HCT116 (cell line): ENCODE data around the gene CDH11. TPM values are rescaled to one million over a fixed set of nuclear protein-coding genes. Genes with fewer than 3 reads are reported as not detected.

Experiments
- ATAC-seq: fragments of 200-7000 bp; cut with Tn5 transposase; 2 replicates; pipeline ENCODE4 v1.9.1; 2020; ENCODE audit warnings: mild to moderate bottlenecking, moderate library complexity
- BruUV-seq: library from RNA; stranded (reverse); fragments of 400-500 nt; replicated peaks from 2 replicates; lab custom pipeline; 2021; lab: Mats Ljungman, UMichigan
- CTCF ChIA-PET: fragments of 300-600 bp; sonication (Branson Sonifier 250); formaldehyde crosslinking; loops from one replicate; lab custom pipeline; 2021; ENCODE audit warnings: antibody characterized with exemption; lab: Charles Lee
- POLR2A ChIA-PET: fragments of 300-600, 350-600 bp; sonication (Branson Sonifier 250); formaldehyde crosslinking; loops from one replicate; lab custom pipeline; 2021; ENCODE audit warnings: antibody characterized with exemption; lab: Charles Lee
- RAD21 ChIA-PET, 2 experiments: fragments of 300-600 bp; sonication (Branson Sonifier 250); formaldehyde crosslinking; loops; one replicate each; lab custom pipeline; 2023; ENCODE audit warnings: low total read pairs in 2 of 2; ENCODE audit not compliant: uncharacterized antibody in 2 of 2, unreplicated experiment in 2 of 2, low non-redundant PET in 1 of 2; lab: Charles Lee
- DNase-seq: peaks from one replicate; pipeline ENCODE4 v3.0.0-alpha.2; 2010; ENCODE audit warnings: low read depth, low spot score
- H2AFZ ChIP-seq: fragments of 200-600 bp; shearing (Covaris generic), sonication (generic); 2 replicates; pipeline ENCODE4 v1.6.1; 2017; ENCODE audit warnings: low read depth, mixed run types, mixed read lengths, antibody characterized with exemption, low read length; ENCODE audit not compliant: poor library complexity, severe bottlenecking
- H3K27ac ChIP-seq: 2 replicates; pipeline ENCODE4 v1.5.1; 2012; ENCODE audit warnings: low read depth, low read length
- H3K27me3 ChIP-seq: fragments of 200-600 bp; sonication (generic); 2 replicates; pipeline ENCODE4 v1.6.1; 2016; ENCODE audit warnings: mixed run types, low read length, mixed read lengths; ENCODE audit not compliant: insufficient read depth
- H3K36me3 ChIP-seq, 2 experiments: fragments of 200-500 bp in 1 of 2; fragments of 200-600 bp in 1 of 2; sonication (Bioruptor generic) in 1 of 2; sonication (generic) in 1 of 2; 2 replicates each; pipeline versions ENCODE4 v1.5.1 to v1.6.1; 2014 to 2016; ENCODE audit warnings: low read length in 2 of 2, inconsistent platforms in 1 of 2, mixed read lengths in 1 of 2, mixed run types in 1 of 2; ENCODE audit not compliant: insufficient read depth in 2 of 2, control insufficient read depth in 1 of 2
- H3K4me1 ChIP-seq, 2 experiments: fragments of 200-600 bp in 1 of 2; sonication (generic) in 1 of 2; 2 replicates each; pipeline versions ENCODE4 v1.5.1 to v1.6.1; 2012 to 2017; ENCODE audit warnings: low read length in 2 of 2, inconsistent platforms in 1 of 2, mild to moderate bottlenecking in 1 of 2, mixed read lengths in 1 of 2, mixed run types in 1 of 2, moderate library complexity in 1 of 2; ENCODE audit not compliant: insufficient read depth in 2 of 2, control insufficient read depth in 1 of 2
- H3K4me2 ChIP-seq: fragments of 200-600 bp; sonication (generic); 2 replicates; pipeline ENCODE4 v1.6.1; 2017; ENCODE audit warnings: mixed run types, low read length, mixed read lengths
- H3K4me3 ChIP-seq, 2 experiments: fragments of 200-600 bp in 1 of 2; sonication (generic) in 1 of 2; replicated peaks in 1 of 2; 2 replicates each; pipeline ENCODE4 v1.5.1; 2011 to 2016; ENCODE audit warnings: low read length in 2 of 2, control low read depth in 1 of 2, low read depth in 1 of 2, mild to moderate bottlenecking in 1 of 2, mixed read lengths in 1 of 2, mixed run types in 1 of 2
- H3K79me2 ChIP-seq: fragments of 200-600 bp; sonication (generic); 2 replicates; pipeline ENCODE4 v1.6.1; 2017; ENCODE audit warnings: mild to moderate bottlenecking, mixed run types, low read length, moderate library complexity, mixed read lengths; ENCODE audit not compliant: insufficient read depth
- H3K9ac ChIP-seq: fragments of 200-600 bp; sonication (generic); 2 replicates; pipeline ENCODE4 v1.6.1; 2016; ENCODE audit warnings: low read length, mixed read lengths
- H3K9me2 ChIP-seq: fragments of 200-600 bp; sonication (generic), shearing (Covaris generic); 2 replicates; pipeline ENCODE4 v1.6.1; 2017; ENCODE audit warnings: mixed run types, mild to moderate bottlenecking, moderate library complexity; ENCODE audit not compliant: insufficient read depth
- H3K9me3 ChIP-seq, 2 experiments: fragments of 200-500 bp in 1 of 2; fragments of 200-600 bp in 1 of 2; sonication (Bioruptor generic) in 1 of 2; sonication (generic) in 1 of 2; 2 replicates each; pipeline ENCODE4 v1.6.1; 2014 to 2017; ENCODE audit warnings: low read length in 2 of 2, mixed read lengths in 2 of 2, inconsistent platforms in 1 of 2, low read depth in 1 of 2, mild to moderate bottlenecking in 1 of 2, mixed run types in 1 of 2, moderate library complexity in 1 of 2; ENCODE audit not compliant: control insufficient read depth in 1 of 2, insufficient read depth in 1 of 2
- H4K20me1 ChIP-seq: fragments of 200-600 bp; sonication (generic), shearing (Covaris generic); 2 replicates; pipeline ENCODE4 v1.6.1; 2017; ENCODE audit warnings: mixed run types, mild to moderate bottlenecking, moderate library complexity; ENCODE audit not compliant: insufficient read depth
- CBX3 ChIP-seq: IDR thresholded peaks from 2 replicates; pipeline ENCODE4 v1.6.1; 2012; ENCODE audit warnings: low read depth
- CEBPB ChIP-seq: IDR thresholded peaks from 2 replicates; pipeline ENCODE4 v1.6.1; 2012; ENCODE audit warnings: low read depth
- EGR1 ChIP-seq: IDR thresholded peaks from 2 replicates; pipeline ENCODE4 v1.6.1; 2012; ENCODE audit warnings: low read depth
- ELF1 ChIP-seq: IDR thresholded peaks from 2 replicates; pipeline ENCODE4 v1.6.1; 2012; ENCODE audit warnings: low read depth, borderline replicate concordance
- EZH2 ChIP-seq: fragments of 200-600 bp; sonication (generic); IDR thresholded peaks from 2 replicates; pipeline ENCODE4 v1.6.1; 2017; ENCODE audit warnings: antibody characterized with exemption, mixed run types
- EZH2phosphoT487 ChIP-seq: fragments of 200-600 bp; IDR thresholded peaks from 2 replicates; pipeline ENCODE4 v1.6.1; 2018; ENCODE audit warnings: antibody characterized with exemption, borderline replicate concordance
- FOSL1 ChIP-seq: IDR thresholded peaks from 2 replicates; pipeline ENCODE4 v1.6.1; 2012; ENCODE audit warnings: low read depth
- POLR2A ChIP-seq: IDR thresholded peaks from 2 replicates; pipeline ENCODE4 v1.7.0; 2011; ENCODE audit warnings: borderline replicate concordance; ENCODE audit not compliant: insufficient read depth, insufficient read length; ENCODE audit errors: extremely low read depth
- POLR2AphosphoS5 ChIP-seq: IDR thresholded peaks from 2 replicates; pipeline ENCODE4 v1.6.1; 2011; ENCODE audit warnings: mild to moderate bottlenecking, low read depth, low read length, moderate library complexity
- RAD21 ChIP-seq: IDR thresholded peaks from 2 replicates; pipeline ENCODE4 v1.6.1; 2012; ENCODE audit warnings: low read depth, mild to moderate bottlenecking
- SIN3A ChIP-seq: IDR thresholded peaks from 2 replicates; pipeline ENCODE4 v1.6.1; 2012; ENCODE audit warnings: low read depth
- SRF ChIP-seq: IDR thresholded peaks from 2 replicates; pipeline ENCODE4 v1.6.1; 2012; ENCODE audit warnings: low read depth
- TCF7L2 ChIP-seq: IDR thresholded peaks from 2 replicates; pipeline ENCODE4 v1.7.0; 2011; ENCODE audit warnings: borderline replicate concordance, inconsistent platforms; ENCODE audit not compliant: insufficient read depth, insufficient read length; ENCODE audit errors: extremely low read depth
- YY1 ChIP-seq: IDR thresholded peaks from 2 replicates; pipeline ENCODE4 v1.6.1; 2011; ENCODE audit warnings: low read length, low read depth, moderate library complexity, mild to moderate bottlenecking; ENCODE audit not compliant: insufficient replicate concordance; ENCODE audit errors: extremely low read depth
- ZFX ChIP-seq: fragments of 450-650 bp; IDR thresholded peaks from 2 replicates; pipeline ENCODE4 v1.6.1; 2017
- ZNF274 ChIP-seq: fragments of 200-500 bp; sonication (Bioruptor generic); IDR thresholded peaks from 2 replicates; pipeline ENCODE4 v1.6.1; 2014; ENCODE audit warnings: mild to moderate bottlenecking, low read depth, low read length, inconsistent platforms
- intact Hi-C: fragments of 100-400 bp; cut with micrococcal nuclease; formaldehyde crosslinking; loops from 2 replicates; pipeline ENCODE4 v1.10.0; 2022
- total RNA-seq: library from RNA; stranded (reverse); gene quantifications from one replicate; pipeline ENCODE4 v1.2.1, GENCODE V29; 2021; ENCODE audit not compliant: unreplicated experiment
- TF ChIP-seq, protein P1 (sequence below): IDR thresholded peaks from 2 replicates; pipeline ENCODE4 v1.6.1; 2012
- TF ChIP-seq, protein P2 (sequence below): IDR thresholded peaks from 2 replicates; pipeline ENCODE4 v1.6.1; 2011; ENCODE audit warnings: mild to moderate bottlenecking, low read length, moderate library complexity; ENCODE audit not compliant: insufficient replicate concordance; ENCODE audit errors: extremely low read depth
- TF ChIP-seq, protein P3 (sequence below), 3 experiments: fragments of 200-600 bp in 1 of 3; sonication (generic) in 1 of 3; IDR thresholded peaks in 2 of 3; conservative IDR thresholded peaks in 1 of 3; 2 replicates each; pipeline ENCODE4 v1.5.1; 2012 to 2017; ENCODE audit warnings: low read depth in 2 of 3, low read length in 2 of 3, antibody characterized with exemption in 1 of 3, borderline replicate concordance in 1 of 3, control low read depth in 1 of 3, mild to moderate bottlenecking in 1 of 3, mixed read lengths in 1 of 3, mixed run types in 1 of 3, moderate library complexity in 1 of 3; ENCODE audit not compliant: insufficient read depth in 1 of 3
- TF ChIP-seq, protein P4 (sequence below): IDR thresholded peaks from 2 replicates; pipeline ENCODE4 v1.6.1; 2012

CDH11 gene
- total RNA-seq, 1 experiment from 2014 or later: 0.52 TPM

DNA sequence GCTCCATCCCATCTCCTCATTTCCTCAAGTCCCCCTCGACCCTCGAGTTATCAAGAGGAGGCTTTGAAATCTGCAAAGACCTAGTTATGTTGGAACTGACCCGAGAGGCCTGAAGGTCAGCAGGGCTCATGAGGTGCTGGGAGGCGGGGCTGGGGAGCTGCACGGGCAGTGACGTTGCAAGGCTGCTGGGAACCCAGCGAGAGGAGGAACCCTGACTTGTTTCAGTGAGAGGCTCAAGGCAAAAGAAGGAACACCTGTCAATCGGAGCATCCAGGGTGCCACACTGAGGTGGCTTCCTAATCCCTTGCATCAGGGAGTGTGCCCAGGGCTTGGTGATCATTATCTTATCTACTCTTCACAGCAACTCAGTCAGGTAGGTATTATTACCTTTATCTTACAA is 86.9 kb downstream of the CDH11 start:
- H3K9ac ChIP-seq: no peak overlapping the region
- ATAC-seq (no peak), DNase-seq (no peak)
- CTCF ChIA-PET: no interaction called here
- no peak overlapping the region for H3K4me3 ChIP-seq
- H3K36me3 ChIP-seq: no peaks in the 10 kb centered on the region
- BruUV-seq: no TSS peak
- no peak overlapping the region for H2AFZ ChIP-seq
- no peaks in the 10 kb centered on the region for H3K79me2 ChIP-seq
- no peaks in the 10 kb centered on the region for H3K4me1 ChIP-seq
- H3K9me2 ChIP-seq: no peaks in the 10 kb centered on the region
- no peak overlapping the region for H3K27ac ChIP-seq
- H3K9me3 ChIP-seq: peaks cover 4 to 27% of the 10 kb centered on the region in 2 experiments; a peak in 2 of 4 replicates
- no peaks in the 10 kb centered on the region for H4K20me1 ChIP-seq
- intact Hi-C loops: no loop called here
- no peaks in the 10 kb centered on the region for H3K27me3 ChIP-seq
- POLR2A ChIA-PET: no interaction called here
- TF ChIP-seq, protein P1, sequence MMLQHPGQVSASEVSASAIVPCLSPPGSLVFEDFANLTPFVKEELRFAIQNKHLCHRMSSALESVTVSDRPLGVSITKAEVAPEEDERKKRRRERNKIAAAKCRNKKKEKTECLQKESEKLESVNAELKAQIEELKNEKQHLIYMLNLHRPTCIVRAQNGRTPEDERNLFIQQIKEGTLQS: no peak
- TF ChIP-seq FOSL1: no peak
- no peak for TF ChIP-seq YY1
- no peak for TF ChIP-seq TCF7L2
- no peak for TF ChIP-seq POLR2AphosphoS5
- no peak for TF ChIP-seq ELF1
- TF ChIP-seq EZH2phosphoT487: no peak
- TF ChIP-seq CEBPB: no peak
- TF ChIP-seq CBX3: no peak
- TF ChIP-seq, protein P2, sequence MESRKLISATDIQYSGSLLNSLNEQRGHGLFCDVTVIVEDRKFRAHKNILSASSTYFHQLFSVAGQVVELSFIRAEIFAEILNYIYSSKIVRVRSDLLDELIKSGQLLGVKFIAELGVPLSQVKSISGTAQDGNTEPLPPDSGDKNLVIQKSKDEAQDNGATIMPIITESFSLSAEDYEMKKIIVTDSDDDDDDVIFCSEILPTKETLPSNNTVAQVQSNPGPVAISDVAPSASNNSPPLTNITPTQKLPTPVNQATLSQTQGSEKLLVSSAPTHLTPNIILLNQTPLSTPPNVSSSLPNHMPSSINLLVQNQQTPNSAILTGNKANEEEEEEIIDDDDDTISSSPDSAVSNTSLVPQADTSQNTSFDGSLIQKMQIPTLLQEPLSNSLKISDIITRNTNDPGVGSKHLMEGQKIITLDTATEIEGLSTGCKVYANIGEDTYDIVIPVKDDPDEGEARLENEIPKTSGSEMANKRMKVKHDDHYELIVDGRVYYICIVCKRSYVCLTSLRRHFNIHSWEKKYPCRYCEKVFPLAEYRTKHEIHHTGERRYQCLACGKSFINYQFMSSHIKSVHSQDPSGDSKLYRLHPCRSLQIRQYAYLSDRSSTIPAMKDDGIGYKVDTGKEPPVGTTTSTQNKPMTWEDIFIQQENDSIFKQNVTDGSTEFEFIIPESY: no peak
- TF ChIP-seq SIN3A: no peak
- TF ChIP-seq POLR2A: no peak
- TF ChIP-seq EZH2: no peak
- no peak for TF ChIP-seq SRF
- no peak for TF ChIP-seq RAD21
- no peak for TF ChIP-seq EGR1
- no peak for TF ChIP-seq ZFX
- TF ChIP-seq, protein P3, sequence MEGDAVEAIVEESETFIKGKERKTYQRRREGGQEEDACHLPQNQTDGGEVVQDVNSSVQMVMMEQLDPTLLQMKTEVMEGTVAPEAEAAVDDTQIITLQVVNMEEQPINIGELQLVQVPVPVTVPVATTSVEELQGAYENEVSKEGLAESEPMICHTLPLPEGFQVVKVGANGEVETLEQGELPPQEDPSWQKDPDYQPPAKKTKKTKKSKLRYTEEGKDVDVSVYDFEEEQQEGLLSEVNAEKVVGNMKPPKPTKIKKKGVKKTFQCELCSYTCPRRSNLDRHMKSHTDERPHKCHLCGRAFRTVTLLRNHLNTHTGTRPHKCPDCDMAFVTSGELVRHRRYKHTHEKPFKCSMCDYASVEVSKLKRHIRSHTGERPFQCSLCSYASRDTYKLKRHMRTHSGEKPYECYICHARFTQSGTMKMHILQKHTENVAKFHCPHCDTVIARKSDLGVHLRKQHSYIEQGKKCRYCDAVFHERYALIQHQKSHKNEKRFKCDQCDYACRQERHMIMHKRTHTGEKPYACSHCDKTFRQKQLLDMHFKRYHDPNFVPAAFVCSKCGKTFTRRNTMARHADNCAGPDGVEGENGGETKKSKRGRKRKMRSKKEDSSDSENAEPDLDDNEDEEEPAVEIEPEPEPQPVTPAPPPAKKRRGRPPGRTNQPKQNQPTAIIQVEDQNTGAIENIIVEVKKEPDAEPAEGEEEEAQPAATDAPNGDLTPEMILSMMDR (IDR thresholded peaks at IDR 0.05 in 2 of 3, conservative IDR thresholded peaks at IDR 0.05 in 1 of 3; ENCODE audit: borderline replicate concordance in 1 of 3, insufficient read depth in 1 of 3, low read depth in 2 of 3, low read length in 2 of 3): no peak
- no peak for TF ChIP-seq ZNF274
- TF ChIP-seq, protein P4, sequence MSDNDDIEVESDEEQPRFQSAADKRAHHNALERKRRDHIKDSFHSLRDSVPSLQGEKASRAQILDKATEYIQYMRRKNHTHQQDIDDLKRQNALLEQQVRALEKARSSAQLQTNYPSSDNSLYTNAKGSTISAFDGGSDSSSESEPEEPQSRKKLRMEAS: no peak
- RAD21 ChIA-PET: no interaction called here
- H3K4me2 ChIP-seq: no peak overlapping the region
